DMS114 treated with DMSO at 0.1 percent for 48 hours (cell line): Measurements from ENCODE around the gene DDX10.

Source experiments
- DNase-seq: peaks from one replicate; lab custom pipeline; 2025; ENCODE audit not compliant: unreplicated experiment; lab: John Stamatoyannopoulos, UW

Gene DDX10

DNA sequence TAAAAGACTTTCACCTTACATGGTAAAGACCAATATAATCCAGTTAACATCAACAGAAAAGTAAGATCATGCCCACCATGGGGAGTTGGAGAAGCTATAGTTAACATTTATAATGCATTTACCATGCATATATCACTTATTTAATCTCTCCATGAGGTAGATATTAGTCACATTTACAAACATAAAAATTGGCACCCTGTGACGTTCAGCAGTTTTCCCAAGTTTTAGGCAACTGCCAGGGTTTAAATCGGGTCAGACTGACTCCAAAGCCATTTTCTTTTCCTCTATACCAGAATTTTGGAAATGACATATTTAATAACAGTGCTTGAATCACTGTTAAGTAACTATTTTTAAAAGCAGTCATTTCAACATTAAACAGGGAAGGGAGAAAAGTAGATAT is 266.3 kb downstream of the DDX10 start:
- no peak for DNase-seq

DNA sequence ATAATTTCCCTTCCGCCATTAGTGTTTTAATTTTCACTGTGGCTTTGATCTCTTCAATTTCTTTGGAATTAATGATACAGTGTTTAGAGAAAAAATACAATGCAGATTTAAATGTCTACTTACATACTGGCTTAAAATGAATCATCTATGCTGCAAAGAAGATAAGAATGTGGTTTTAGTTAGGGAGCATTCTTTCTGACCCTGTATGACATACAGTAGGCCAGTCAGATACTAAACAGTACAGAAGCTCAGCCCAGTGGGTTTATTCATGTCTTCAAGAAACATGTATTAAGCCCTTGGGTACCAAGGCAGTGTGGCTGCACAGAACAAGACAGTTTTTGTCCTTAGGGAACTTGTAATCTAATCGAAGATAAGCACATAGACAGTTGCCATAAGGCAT is 268.8 kb downstream of the DDX10 start:
- no peak for DNase-seq

DNA sequence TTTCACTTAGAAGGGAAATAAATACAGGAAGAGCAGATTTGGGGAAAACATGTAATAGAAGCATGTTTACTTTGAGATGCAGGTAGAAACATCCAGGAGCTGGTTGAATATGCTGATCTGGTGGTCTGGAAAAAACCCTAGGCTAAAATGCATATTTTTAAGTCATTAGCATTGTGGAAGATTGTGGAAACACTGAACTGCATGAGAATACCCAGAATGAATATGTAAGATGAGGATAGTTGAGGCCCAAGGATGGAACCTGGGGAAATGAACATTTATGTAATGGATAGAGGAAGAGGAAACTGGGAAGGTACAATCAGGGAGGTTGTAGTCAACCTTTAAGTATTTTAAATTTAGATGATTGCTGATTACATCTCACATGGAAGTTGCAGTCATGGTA is 269.4 kb downstream of the DDX10 start:
- DNase-seq: no peak

DNA sequence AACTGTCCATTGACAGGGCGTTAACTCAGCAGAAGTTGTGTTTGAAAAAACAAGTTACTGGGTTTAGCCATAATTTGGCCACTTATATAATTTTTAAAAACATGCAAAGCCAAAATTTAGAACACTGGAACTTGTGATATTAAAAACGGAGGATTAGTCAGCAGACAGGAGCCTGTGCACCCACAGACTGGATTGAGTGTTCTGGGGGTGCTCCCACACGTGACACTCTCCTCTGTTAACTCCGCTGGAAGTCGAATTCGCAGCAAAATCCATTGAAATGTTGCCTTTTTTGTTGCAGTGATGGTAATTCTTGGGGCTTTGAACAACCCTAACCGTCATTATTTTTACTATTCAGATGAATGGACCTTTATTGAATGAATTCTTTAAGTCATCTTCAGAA is 269.8 kb downstream of the DDX10 start:
- DNase-seq: no peak

DNA sequence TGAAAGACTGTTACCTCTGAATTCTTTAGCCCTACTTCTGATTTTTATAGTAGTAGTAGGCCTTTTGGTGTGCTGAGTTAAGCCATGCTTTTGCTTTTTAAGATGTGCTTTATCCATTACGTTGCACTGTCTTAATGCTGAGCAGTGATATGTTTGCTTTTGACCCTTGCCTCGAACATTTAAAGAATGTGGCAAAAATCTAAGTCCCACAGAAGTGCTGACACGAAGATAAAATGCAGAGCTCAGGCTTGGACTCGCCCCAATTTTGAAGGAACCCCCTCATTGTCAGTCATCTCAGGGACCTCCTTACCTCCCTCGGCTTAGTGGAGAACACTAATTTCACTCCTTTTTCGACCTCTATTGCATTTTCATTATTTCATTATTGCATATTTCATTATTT is 272.9 kb downstream of the DDX10 start:
- no peak for DNase-seq

DNA sequence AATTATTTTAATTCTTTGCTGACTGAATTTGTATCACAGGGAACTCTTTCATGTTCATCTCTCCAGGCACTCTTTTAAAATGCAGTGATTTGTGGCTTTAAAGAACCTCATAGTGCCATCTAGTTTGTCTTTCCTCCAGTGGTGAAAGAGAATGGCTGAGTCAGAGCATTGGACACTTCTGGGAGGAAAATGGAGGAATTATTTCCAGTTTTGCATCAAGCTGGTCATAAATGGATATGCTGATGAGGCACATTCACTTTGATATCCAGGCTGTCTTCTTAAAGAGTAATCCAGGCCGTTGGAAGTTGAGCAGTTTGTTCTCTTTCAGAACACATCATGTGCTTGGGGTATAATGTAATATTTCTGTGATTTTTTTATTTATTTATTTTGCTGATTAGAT is 273.7 kb downstream of the DDX10 start:
- no peak for DNase-seq

DNA sequence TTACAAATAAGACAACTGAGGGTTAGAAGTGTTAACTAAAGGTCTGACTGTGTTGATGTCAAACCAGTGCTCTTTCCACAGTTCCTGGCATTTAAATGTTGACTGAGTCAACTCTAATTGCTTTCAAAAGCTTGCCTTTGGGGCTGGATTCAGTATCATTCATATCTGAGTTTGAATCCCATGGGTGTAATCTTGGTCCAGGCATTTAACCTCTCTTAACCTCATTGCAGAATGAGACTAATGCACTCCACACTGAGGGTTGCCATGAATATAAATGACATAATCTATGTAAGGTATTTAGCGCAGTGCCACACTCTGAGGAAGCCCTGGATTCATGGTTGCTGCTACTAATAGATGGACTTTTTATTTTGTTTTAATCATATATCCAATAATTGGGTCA is 274.3 kb downstream of the DDX10 start:
- no peak for DNase-seq

DNA sequence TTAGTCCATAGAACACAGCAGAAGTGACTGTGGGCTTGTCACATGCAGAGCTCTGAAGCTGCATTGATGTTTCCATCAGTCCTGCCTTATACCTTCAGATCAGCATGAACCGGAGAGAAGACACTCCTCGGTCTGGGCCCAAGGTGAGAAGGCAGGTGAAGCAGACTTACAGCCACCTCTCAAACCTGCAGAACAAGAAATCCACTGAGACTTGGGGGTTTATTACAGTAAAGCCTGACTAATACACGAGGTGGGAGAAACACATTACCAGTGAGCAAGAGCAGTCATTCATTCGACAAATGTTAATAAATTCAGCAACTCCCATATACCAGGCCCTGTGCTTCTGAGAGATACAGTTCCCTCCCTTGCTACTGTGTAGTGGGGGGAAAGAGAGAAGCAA is 279.0 kb downstream of the DDX10 start:
- DNase-seq: no peak

DNA sequence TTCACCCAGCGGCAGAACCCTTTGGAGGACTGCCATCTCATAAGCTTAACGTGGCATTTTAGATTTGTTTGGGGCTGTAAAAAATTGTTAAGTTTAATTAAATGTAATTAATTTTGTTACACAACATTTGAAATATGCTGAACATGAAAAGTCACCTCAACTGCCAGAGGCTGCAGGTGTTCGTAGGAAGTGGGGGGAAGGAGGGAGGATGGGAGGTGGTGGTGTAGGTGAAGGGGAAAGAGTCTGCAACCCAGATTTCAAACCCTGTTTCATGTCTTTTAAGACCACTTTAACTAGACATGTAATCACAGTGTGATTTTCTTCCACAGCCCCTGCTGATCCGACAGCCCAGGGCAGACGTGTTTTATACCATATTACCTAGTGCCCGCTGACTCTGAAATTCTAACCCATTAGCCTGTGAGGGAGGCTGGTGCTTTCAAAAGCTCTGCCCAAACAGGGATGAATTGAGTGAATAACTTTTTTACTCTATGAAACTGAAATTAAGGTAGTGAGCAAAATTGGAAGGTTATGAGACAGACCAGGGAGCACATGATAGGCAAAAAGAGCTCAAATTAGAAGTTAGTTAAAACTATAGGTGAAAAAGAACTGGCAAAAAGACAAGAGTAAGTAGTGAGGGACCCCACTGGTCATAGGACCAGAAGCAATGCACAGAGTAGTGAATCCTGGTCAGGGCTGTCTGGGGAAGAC is 279.8 kb downstream of the DDX10 start:
- DNase-seq: no peak

DNA sequence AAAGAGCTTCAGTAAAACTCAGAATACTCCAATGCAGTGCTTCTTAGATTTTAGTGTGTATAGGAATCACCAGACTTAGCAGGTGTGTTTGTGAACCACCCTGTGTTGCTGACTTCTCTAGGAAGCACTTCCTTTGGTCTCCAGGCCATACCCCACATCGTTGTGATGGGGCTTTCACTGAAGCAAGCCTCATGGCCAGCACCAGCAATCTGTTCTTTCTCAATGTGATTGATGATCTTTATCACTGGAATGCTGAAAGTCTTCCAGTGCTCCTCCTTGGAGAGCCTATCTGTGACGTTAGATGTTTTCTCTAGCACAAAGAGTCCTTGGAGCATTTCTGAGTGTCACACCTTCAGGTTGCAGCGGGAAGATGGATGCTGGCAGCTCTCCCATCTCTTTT is 280.5 kb downstream of the DDX10 start:
- DNase-seq: no peak

DNA sequence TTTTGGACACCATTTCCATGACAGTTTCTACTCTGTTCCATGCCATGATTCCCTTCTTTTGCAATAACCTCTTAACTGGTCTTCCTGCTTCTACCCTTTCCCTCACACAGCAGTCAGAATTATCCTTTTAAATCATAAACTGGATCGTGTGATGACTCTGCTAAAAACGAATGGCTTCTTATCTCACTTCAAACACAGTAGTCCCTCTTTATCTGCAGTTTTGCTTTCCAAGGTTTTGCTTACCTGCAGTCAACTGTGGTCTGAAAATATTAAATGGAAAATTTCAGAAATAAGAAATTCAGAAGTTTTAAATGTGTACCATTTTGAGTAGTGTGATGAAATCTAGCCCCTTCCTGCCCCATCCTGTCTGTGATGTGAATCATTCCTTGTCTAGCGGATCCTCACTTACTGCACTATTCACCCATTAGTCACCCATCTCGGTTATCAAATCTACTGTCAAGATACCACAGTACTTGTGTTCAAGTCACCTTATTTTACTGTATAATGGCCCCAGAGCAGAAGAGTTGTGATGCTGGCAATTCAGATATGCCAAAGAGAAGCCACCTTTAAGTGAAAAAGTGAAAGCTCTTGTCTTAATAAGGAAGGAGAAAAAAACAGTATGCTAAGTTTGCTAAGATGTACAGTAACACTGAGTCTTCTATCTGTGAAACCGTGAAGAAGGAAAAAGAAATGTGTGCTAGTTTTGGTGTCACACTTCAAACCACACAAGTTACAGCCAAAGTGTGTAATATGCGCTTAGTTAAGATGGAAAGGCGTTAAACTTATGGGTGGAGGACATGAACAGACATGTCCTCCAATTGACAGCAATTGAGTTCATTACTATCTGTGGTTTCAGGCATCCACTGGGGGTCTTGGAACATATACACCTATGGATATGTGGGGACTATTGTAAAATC is 283.0 kb downstream of the DDX10 start:
- DNase-seq: no peak

DNA sequence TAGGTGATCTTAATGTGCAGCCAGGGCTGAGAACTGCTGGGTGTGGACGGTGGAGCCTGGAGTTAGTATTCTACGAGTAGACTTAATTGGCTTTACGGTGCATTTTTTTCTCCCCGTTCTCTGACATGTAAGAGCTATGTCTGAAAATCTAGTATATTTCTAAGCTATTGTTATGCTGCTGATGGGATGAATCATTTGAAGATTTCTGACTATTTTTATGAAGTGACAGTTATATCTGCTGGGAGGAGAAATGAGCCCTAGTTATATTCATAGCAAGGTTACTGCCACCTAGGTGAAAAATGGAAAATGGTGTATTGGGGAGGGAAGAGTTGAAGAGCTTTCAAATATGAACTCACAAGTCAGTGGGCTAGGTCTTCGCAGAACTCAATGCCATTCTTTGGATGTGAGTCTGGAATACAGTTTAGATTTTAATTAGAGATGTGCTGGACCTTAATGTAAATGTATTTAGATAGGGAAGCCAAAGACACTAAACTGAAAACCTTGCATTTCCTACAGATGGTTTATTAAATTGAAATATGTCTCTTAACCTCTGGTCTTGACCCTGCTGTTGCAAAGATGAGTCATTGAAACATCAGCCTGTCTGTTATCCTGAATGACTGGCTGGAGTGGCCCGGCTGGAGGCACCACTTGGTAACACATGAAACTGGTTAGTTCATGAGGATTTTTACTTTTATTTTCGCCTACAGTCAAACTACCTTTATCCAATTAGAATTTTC is 293.7 kb downstream of the DDX10 start:
- DNase-seq: no peak

DNA sequence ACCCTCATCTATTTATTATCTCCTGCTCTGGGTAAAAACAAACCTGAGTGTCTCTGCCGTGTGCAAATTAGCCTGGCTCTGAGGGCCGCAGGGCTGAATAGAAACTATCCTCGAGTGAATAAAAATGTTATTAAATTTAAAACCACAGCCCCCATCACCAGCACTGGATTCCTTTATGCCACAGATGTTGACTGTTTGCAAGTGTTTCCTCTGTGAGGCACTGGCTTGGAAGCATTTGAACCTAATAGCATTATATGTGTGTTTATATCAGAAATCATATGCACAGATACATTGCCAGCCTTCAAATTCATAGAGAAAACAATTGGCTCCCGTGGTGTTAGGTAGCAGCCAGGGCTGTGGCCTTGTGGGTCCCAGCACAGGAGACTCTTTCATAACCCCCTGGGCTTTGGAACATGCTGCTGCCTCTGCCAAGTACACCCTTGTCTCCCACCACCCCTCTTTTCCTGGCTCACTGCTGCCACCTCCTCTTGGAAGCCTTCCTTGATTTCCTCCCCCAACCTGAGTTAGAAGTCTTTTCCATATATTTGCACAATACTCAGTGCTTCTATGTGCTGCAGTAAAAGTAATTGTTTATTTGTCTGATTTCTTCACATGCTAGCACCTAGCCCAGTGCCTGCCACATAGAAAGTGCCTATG is 294.4 kb downstream of the DDX10 start:
- no peak for DNase-seq

DNA sequence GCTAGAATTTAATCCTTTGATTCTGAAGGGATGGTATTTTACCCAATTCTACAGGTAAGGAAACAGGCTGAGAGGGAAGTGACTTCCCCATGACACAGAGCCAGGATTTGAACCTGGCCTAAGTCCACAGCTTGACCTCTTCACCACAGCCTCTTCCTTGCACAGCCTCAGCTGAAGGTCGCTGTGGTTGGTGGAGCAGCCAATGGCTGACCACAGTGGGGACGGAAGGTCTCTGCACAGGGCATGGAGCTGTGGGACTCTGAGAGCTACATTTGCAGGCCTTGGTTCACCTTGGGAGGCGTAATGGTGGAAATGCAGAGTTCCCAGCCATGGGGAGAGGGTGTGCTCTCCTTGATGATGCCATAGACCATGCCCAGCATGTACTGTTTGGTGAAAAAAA is 295.0 kb downstream of the DDX10 start:
- no peak for DNase-seq

DNA sequence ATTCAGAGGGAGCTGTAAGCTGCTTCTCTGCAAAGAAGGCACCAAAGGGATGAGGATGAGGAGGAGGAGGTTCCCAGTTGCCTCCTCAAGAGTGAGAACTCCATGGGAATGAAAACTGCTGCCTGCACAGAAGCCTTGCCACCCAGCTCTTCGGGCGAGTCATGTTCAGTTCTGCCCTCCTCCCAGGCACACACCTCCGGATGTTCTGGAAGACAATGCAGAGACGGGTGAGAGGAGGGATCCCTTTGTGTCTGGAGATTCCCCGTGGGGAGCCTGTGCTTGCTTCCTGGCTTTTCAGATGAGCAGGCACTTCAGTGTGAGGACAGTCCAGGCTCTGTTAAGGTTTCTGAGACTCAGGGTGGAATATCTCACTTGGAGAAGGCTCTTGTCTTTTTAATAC is 295.6 kb downstream of the DDX10 start:
- no peak for DNase-seq

DNA sequence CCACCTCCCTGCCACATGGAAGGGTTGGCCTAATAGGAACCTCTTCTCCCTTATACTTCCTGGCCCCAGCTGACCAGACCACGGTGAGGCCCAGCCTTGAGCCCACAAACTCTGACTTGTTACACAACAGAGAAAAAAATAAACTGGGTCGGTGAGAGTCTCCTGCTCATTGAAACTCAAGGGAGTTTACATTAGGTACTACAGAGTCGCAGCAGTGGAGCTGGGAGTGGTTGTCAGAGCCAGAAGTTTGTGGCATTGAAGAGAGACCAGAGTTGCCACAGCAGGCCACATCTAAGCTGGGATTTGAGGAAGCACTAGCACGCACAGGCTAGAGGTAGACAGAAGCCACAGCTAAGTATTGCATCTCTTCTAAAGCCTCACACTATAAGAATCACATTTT is 296.2 kb downstream of the DDX10 start:
- DNase-seq: no peak

DNA sequence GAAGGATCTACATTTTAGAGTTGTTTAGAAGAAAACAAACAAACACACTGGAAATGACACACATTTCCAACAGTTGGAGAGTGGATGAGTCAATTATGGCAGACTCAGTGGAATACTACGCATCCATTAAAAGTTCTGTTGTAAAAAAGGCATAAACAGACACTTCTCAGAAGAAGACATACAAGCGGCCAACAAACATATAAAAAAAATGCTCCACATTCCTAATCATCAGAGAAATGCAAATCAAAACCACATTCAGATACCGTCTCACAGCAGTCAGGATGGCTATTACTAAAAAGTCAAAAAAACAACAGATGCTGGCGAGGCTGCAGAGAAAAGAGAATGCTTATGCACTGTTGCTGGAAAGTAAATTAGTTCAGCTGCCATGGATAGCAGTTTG is 298.2 kb downstream of the DDX10 start:
- DNase-seq: no peak

DNA sequence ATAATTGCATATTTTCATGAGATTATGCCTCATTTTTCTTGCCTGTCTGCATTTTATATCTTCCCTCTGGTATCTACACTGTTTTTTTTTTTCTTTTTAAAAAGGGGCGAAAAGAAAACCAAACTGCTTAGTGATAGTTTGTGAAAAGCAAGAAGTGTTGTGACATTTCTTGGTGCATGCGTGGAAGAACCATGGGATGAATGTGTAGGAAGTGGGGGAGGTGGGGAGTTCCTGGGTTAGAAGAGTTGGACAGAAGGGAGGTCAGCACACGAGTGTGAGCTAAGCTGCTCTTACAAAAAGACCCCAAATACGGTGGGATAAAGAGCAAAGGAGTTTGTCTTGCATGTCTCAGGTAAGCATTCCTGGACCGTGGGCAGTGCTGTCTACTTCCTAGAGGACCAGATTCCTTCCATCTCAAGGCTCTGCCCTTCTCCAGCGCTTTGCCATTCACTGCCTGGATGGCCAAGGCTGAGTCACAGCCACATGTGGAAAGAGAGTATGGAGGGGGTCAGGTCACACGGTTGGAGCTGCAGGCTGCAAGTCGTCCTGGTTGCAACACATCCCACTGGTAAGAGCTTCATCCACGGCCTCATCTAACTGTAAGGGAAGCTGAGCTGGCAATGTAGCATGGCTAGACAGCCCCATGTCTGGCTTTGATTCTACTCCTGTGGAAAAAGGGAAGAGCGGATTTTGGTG is 300.6 kb downstream of the DDX10 start:
- no peak for DNase-seq

DNA sequence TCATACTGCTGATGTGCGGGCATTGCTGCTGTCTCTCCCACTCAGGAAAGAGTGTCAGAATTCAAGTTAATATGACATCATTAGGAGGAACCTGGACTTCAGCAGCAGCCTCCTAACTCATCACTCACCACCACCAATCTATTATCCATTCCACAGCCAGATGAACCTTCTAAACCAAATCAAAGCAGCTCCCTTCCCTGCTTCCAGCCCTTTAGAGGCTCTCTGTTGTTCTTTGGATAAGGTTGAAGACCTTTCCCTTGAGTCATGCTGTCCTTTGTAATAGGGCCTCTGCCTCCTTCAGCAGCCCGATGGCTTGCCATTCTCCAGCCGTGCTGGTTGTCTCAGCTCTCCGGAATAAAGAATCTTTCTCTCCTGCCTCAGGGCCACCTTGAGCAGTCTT is 301.3 kb downstream of the DDX10 start:
- DNase-seq: no peak

DNA sequence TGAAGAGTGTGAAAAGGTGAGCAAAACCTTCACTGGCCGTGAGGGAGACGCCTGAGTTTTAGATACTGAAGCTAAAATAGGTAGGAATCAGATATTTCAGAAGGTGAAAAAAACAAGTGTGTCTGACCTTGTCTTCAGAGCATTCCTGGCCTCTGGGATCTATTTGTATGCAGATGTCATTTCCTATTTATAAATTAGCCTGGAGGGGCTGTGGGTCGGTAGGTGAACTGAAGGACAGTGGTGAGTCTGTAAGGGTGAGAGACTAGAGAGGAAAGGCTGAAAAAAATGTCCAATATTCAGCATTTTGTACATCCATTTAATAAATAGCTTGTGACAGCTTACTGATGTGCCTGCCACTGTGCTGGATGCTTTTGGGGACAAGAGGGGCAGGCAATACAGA is 302.1 kb downstream of the DDX10 start:
- DNase-seq: no peak

DNA sequence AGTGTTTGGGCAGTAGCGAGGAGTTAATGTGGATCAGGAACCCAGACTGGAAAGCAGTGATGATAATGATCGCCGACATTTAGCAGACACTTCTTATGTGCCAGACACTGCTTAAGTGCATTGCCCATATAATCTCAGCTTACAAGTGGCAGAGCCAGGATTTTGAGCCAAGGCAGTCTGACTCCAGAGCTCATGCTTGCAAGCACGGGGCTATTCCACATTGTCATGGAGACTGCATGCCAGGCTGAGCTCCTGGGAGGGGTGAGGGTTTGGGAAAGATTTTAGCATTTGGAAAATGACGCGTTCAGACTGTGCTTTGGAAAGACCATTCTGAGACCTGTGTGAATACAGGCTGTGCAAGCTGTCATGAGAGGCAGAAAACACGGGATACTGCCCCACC is 302.7 kb downstream of the DDX10 start:
- no peak for DNase-seq
